ENCODE data around the gene TSPAN10. TPM values are rescaled to one million over a fixed set of nuclear protein-coding genes. Genes with fewer than 3 reads are reported as not detected.

Gene TSPAN10
- total and polyA plus RNA-seq, 2 of the 13 experiments (the other 11 are each of a cell fraction or from before 2014, with no cell fraction given), result 0.54 to 0.75 TPM

DNA sequence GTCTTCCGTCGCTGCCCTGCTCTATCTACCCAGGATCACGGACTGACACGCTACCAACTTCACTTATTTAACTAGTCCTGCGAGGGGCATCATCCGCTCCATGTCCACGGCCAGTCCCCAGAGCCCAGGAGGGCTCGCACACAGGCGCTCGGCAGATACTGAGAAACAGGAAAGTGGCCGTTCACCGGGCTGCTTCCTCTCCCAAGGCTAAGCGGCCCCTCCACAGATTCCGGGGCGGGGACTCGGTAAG is 29.0 kb downstream of the TSPAN10 start (continued):
- TF ChIP-seq, protein P1, sequence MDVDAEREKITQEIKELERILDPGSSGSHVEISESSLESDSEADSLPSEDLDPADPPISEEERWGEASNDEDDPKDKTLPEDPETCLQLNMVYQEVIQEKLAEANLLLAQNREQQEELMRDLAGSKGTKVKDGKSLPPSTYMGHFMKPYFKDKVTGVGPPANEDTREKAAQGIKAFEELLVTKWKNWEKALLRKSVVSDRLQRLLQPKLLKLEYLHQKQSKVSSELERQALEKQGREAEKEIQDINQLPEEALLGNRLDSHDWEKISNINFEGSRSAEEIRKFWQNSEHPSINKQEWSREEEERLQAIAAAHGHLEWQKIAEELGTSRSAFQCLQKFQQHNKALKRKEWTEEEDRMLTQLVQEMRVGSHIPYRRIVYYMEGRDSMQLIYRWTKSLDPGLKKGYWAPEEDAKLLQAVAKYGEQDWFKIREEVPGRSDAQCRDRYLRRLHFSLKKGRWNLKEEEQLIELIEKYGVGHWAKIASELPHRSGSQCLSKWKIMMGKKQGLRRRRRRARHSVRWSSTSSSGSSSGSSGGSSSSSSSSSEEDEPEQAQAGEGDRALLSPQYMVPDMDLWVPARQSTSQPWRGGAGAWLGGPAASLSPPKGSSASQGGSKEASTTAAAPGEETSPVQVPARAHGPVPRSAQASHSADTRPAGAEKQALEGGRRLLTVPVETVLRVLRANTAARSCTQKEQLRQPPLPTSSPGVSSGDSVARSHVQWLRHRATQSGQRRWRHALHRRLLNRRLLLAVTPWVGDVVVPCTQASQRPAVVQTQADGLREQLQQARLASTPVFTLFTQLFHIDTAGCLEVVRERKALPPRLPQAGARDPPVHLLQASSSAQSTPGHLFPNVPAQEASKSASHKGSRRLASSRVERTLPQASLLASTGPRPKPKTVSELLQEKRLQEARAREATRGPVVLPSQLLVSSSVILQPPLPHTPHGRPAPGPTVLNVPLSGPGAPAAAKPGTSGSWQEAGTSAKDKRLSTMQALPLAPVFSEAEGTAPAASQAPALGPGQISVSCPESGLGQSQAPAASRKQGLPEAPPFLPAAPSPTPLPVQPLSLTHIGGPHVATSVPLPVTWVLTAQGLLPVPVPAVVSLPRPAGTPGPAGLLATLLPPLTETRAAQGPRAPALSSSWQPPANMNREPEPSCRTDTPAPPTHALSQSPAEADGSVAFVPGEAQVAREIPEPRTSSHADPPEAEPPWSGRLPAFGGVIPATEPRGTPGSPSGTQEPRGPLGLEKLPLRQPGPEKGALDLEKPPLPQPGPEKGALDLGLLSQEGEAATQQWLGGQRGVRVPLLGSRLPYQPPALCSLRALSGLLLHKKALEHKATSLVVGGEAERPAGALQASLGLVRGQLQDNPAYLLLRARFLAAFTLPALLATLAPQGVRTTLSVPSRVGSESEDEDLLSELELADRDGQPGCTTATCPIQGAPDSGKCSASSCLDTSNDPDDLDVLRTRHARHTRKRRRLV (CRISPR knock-in tag; IDR thresholded peaks at IDR 0.05), result no peak
- TF ChIP-seq MLLT10 (CRISPR knock-in tag; IDR thresholded peaks at IDR 0.05) (no peak), ZNF780A (CRISPR knock-in tag; IDR thresholded peaks at IDR 0.05) (no peak), RFX5 (IDR thresholded peaks at IDR 0.05; ENCODE audit: low read depth, low read length) (no peak), EZH2 (conservative IDR thresholded peaks at IDR 0.05; ENCODE audit: low read depth, low read length) (no peak), ZNF891 (CRISPR knock-in tag; IDR thresholded peaks at IDR 0.05) (peak; percentile 60), ERF (CRISPR knock-in tag; IDR thresholded peaks at IDR 0.05) (no peak), CAMTA2 (CRISPR knock-in tag; IDR thresholded peaks at IDR 0.05; ENCODE audit: borderline replicate concordance) (0 out of 2 replicates have a peak, but pooled peaks have one; percentile 17), ZNF557 (CRISPR knock-in tag; IDR thresholded peaks at IDR 0.05) (no peak), ZNF468 (CRISPR knock-in tag; IDR thresholded peaks at IDR 0.05) (no peak), YEATS4 (CRISPR knock-in tag; IDR thresholded peaks at IDR 0.05; ENCODE audit: borderline replicate concordance) (no peak), MED8 (CRISPR knock-in tag; IDR thresholded peaks at IDR 0.05; ENCODE audit: insufficient replicate concordance) (no peak), ARNT (IDR thresholded peaks at IDR 0.05) (no peak)
- TF ChIP-seq, protein P2, sequence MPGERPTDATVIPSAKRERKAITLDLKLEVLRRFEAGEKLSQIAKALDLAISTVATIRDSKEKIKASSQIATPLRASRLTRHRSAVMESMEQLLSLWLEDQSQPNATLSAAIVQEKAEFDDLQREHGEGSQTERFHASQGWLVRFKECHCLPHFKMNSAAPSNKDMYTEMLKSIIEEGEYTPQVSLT (CRISPR knock-in tag; IDR thresholded peaks at IDR 0.05; ENCODE audit: borderline replicate concordance, low read depth), result no peak
- TF ChIP-seq, protein P3, sequence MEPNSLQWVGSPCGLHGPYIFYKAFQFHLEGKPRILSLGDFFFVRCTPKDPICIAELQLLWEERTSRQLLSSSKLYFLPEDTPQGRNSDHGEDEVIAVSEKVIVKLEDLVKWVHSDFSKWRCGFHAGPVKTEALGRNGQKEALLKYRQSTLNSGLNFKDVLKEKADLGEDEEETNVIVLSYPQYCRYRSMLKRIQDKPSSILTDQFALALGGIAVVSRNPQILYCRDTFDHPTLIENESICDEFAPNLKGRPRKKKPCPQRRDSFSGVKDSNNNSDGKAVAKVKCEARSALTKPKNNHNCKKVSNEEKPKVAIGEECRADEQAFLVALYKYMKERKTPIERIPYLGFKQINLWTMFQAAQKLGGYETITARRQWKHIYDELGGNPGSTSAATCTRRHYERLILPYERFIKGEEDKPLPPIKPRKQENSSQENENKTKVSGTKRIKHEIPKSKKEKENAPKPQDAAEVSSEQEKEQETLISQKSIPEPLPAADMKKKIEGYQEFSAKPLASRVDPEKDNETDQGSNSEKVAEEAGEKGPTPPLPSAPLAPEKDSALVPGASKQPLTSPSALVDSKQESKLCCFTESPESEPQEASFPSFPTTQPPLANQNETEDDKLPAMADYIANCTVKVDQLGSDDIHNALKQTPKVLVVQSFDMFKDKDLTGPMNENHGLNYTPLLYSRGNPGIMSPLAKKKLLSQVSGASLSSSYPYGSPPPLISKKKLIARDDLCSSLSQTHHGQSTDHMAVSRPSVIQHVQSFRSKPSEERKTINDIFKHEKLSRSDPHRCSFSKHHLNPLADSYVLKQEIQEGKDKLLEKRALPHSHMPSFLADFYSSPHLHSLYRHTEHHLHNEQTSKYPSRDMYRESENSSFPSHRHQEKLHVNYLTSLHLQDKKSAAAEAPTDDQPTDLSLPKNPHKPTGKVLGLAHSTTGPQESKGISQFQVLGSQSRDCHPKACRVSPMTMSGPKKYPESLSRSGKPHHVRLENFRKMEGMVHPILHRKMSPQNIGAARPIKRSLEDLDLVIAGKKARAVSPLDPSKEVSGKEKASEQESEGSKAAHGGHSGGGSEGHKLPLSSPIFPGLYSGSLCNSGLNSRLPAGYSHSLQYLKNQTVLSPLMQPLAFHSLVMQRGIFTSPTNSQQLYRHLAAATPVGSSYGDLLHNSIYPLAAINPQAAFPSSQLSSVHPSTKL (CRISPR knock-in tag; IDR thresholded peaks at IDR 0.05), result no peak
- TF ChIP-seq, protein P4, sequence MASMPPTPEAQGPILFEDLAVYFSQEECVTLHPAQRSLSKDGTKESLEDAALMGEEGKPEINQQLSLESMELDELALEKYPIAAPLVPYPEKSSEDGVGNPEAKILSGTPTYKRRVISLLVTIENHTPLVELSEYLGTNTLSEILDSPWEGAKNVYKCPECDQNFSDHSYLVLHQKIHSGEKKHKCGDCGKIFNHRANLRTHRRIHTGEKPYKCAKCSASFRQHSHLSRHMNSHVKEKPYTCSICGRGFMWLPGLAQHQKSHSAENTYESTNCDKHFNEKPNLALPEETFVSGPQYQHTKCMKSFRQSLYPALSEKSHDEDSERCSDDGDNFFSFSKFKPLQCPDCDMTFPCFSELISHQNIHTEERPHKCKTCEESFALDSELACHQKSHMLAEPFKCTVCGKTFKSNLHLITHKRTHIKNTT (CRISPR knock-in tag; IDR thresholded peaks at IDR 0.05), result no peak
- TF ChIP-seq, protein P5, sequence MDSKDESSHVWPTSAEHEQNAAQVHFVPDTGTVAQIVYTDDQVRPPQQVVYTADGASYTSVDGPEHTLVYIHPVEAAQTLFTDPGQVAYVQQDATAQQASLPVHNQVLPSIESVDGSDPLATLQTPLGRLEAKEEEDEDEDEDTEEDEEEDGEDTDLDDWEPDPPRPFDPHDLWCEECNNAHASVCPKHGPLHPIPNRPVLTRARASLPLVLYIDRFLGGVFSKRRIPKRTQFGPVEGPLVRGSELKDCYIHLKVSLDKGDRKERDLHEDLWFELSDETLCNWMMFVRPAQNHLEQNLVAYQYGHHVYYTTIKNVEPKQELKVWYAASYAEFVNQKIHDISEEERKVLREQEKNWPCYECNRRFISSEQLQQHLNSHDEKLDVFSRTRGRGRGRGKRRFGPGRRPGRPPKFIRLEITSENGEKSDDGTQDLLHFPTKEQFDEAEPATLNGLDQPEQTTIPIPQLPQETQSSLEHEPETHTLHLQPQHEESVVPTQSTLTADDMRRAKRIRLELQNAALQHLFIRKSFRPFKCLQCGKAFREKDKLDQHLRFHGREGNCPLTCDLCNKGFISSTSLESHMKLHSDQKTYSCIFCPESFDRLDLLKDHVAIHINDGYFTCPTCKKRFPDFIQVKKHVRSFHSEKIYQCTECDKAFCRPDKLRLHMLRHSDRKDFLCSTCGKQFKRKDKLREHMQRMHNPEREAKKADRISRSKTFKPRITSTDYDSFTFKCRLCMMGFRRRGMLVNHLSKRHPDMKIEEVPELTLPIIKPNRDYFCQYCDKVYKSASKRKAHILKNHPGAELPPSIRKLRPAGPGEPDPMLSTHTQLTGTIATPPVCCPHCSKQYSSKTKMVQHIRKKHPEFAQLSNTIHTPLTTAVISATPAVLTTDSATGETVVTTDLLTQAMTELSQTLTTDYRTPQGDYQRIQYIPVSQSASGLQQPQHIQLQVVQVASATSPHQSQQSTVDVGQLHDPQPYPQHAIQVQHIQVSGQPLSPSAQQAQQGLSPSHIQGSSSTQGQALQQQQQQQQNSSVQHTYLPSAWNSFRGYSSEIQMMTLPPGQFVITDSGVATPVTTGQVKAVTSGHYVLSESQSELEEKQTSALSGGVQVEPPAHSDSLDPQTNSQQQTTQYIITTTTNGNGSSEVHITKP (CRISPR knock-in tag; IDR thresholded peaks at IDR 0.05; ENCODE audit: low read depth), result 0 out of 2 replicates have a peak, but pooled peaks have one; percentile 8

Data from HepG2 (cell line).